SK-N-MC (cell line): Measurements from ENCODE around the gene HEPACAM.

Source experiments
- DNase-seq: peaks from one replicate; pipeline ENCODE4 v3.0.0-alpha.2; 2011; ENCODE audit warnings: low read depth, low spot score
- H3K27ac ChIP-seq: fragments of 200-600 bp; sonication (generic); 2 replicates; pipeline ENCODE4 v1.5.1; 2016; ENCODE audit warnings: mixed run types
- H3K36me3 ChIP-seq: fragments of 200-600 bp; sonication (generic); 2 replicates; pipeline ENCODE4 v1.6.1; 2017; ENCODE audit warnings: antibody characterized with exemption, low read length, mixed read lengths; ENCODE audit not compliant: insufficient read depth
- H3K4me3 ChIP-seq: fragments of 200-600 bp; sonication (generic); 2 replicates; pipeline ENCODE4 v1.5.1; 2016
- H3K9ac ChIP-seq: fragments of 200-600 bp; sonication (generic); 2 replicates; pipeline ENCODE4 v1.8.0; 2017; ENCODE audit warnings: mixed run types, mixed read lengths; ENCODE audit not compliant: insufficient read length
- H3K9me3 ChIP-seq: fragments of 200-600 bp; sonication (generic); 2 replicates; pipeline ENCODE4 v1.6.1; 2017; ENCODE audit warnings: low read depth, mild to moderate bottlenecking, antibody characterized with exemption, low read length, moderate library complexity, mixed read lengths
- EZH2 ChIP-seq: fragments of 200-600 bp; sonication (generic); IDR thresholded peaks from one replicate; pipeline ENCODE4 v1.6.1; 2017; ENCODE audit warnings: antibody characterized with exemption
- FOXP2 ChIP-seq: optimal IDR thresholded peaks from 2 replicates; pipeline ENCODE3; 2011; ENCODE audit warnings: mild to moderate bottlenecking, moderate library complexity; ENCODE audit not compliant: insufficient read depth; ENCODE audit errors: extremely low read length, control extremely low read depth
- POLR2AphosphoS5 ChIP-seq: IDR thresholded peaks from 2 replicates; pipeline ENCODE4 v1.6.1; 2012; ENCODE audit warnings: mild to moderate bottlenecking, low read depth, low read length, borderline replicate concordance

The HEPACAM gene

DNA sequence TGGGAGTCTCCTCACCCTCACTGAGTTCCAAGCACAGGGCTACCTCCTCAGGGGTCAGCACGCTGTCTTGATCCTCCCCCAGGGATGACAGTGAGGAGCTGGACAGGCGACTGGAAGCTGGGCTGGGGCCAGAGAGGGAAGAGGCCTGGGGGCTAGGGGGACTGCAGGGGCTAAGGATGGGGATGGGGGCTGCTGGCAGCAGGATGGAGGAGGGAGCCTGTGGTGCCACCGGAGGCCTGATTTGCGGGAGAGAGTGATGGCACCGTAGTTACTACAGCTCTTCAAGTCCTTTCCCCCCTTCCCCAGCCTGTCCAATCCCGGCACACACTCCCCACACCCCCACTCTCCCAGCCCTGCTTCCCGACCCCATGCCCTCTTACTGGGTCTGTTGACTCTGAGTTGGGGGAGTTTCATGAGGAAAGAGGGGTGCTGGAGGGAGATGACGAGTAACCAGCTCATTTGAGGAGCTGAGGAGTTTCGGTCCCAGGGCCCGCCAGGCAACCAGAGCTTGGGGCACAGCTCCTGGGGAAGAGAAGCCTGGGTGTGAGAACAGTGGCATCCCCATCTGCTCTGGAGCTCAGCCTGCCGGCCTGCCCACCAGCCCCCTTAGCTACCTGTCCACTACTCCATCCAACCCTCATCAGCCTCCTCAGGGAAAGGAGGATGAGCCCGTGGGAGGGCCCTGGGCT is 48.7 kb downstream of the HEPACAM start:
- Histone ChIP-seq H3K9ac (no peak overlapping the region), H3K4me3 (no peak overlapping the region), H3K36me3 (no peaks in the 10 kb centered on the region), H3K27ac (no peak overlapping the region), H3K9me3 (no peaks in the 10 kb centered on the region)
- no peak for DNase-seq
- TF ChIP-seq POLR2AphosphoS5 (no peak), FOXP2 (no peak), EZH2 (no peak)

DNA sequence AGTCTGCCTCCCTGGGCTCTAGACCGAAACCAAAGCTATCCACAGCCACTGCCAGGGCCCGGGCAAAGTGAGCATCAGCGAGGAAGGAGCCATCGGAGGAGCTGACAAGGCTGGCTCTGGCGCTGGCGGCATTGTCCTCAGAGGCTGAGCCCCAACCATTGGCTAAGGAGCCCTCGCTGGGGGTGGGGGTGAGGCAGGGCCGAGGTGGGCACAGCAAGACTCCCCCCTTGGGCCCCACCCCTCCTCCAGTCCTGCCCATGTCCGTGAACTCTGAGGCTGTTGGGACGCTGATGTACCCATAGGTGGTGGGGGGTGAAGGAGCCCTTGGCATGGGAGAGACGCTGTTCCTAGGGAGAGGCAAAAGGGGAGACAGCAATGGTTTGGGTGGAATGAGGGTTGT is 49.4 kb downstream of the HEPACAM start:
- TF ChIP-seq FOXP2 = no peak
- TF ChIP-seq POLR2AphosphoS5 = no peak
- no peak for TF ChIP-seq EZH2
- no peak for DNase-seq
- no peaks in the 10 kb centered on the region for H3K9me3 ChIP-seq
- H3K36me3 ChIP-seq = no peaks in the 10 kb centered on the region
- H3K9ac ChIP-seq = no peak overlapping the region
- no peak overlapping the region for H3K4me3 ChIP-seq
- no peak overlapping the region for H3K27ac ChIP-seq

DNA sequence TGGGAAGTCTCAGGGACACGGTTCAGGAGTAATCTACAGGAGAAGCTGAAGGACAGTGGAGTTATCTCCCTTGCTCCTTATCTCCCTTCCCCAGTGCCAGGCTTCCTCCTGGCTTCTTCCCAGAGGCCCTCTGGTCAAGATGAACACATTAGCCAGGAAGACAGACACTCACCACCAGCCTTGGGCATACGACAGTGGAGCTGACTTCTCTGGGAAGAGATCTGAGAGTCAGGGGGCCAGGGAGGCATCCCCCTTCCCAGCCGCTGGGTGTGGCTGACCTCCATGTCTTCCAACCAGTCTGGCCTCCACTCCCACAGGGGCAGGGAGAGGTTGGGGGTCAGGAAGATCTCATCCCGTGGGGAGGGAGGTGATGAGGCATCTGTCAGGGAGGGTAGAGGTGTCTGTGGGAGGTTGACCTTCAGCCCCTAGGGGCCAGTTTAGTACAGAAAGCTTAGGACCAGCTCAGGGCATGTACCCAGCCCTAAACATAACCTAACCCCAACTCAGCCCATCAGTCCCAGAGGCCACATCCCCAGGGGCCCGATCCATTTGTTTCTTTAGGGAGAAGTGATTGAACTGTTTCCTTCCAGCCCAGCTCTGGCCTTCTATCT is 50.9 kb downstream of the HEPACAM start:
- Histone ChIP-seq H3K36me3 (no peaks in the 10 kb centered on the region), H3K27ac (no peak overlapping the region), H3K9ac (no peak overlapping the region), H3K4me3 (no peak overlapping the region), H3K9me3 (no peaks in the 10 kb centered on the region)
- DNase-seq = no peak
- no peak for TF ChIP-seq EZH2
- no peak for TF ChIP-seq POLR2AphosphoS5
- TF ChIP-seq FOXP2 = no peak

DNA sequence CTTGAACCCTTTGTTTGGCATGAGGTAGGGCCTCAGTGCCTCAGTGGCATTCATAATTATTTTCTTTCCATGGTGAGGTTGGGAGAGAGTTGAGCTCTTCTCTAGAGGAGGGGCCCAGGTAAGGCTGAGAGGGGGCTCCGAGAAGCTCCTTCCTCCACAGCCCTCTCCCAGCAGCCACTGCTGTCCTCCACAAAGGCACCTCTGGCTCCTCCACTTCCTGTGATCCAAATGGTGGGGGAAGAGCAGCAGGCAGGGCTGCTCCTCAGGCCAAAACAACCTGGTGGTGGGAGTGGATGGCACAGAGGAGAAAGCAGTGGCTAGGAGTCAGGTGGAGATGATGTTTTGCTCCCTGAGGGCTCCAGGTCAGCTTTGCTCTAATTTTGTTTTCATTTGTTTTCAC is 51.5 kb downstream of the HEPACAM start:
- Histone ChIP-seq H3K9me3 (no peaks in the 10 kb centered on the region), H3K27ac (no peak overlapping the region), H3K4me3 (no peak overlapping the region), H3K36me3 (no peaks in the 10 kb centered on the region), H3K9ac (no peak overlapping the region)
- no peak for DNase-seq
- TF ChIP-seq EZH2 (no peak), FOXP2 (no peak), POLR2AphosphoS5 (no peak)

DNA sequence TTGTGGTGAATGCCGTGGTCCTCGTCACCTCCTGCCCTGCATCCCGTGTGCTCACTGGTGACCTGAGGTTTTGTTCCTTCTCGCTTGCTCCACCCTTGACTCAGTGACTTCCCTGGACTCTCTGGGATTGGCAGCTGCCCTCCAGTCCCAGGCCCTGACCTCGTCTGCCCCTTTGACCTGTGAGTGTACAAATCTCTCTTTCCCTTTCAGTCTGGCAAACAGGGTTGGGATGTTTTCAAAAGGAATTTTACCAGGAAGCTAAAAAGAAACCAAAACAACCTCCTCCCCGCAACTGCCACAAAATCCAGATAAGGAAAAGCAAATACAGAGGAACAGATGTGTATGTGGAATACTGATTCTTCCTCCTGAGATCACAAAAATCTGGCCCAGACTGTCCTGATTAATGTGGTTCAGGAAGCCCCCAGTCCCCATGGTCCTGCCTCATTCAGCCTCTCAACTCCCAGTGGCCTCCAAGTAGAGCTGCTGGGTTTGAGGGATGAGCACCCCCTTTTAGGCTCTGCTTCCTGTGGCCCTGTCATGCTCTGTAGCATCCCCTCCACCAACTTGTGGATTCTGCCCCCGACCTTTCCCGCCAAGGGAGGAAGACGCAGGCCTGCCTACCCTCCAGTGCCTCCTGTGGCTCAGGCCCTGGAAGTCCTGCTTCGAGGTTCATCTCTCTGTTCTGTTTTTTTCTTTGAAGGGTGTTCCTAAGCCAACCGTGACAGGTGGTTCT is 53.3 kb downstream of the HEPACAM start:
- Histone ChIP-seq H3K27ac (no peak overlapping the region), H3K9ac (no peak overlapping the region), H3K4me3 (no peak overlapping the region), H3K36me3 (no peaks in the 10 kb centered on the region), H3K9me3 (no peaks in the 10 kb centered on the region)
- DNase-seq = no peak
- TF ChIP-seq FOXP2 (no peak), POLR2AphosphoS5 (no peak), EZH2 (no peak)

DNA sequence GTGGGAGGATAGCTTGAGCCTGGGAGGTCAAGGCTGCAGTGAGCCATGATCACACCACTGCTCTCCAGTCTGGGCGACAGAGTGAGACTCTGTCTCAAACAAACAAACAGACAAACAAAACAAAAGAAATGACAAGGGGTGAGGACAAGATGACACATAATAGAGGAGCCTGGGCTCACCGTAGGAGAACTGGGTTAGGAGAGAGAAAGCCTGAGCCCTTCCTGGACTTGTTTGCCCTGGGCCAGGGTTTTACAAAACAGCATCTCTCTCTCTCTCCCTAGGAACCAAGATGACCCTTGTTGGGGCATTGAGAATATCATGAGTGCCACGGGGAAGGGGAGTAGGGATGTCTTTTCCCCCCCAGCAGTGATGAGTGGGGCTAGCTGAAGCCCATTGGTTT is 54.9 kb downstream of the HEPACAM start:
- no peak for DNase-seq
- no peaks in the 10 kb centered on the region for H3K36me3 ChIP-seq
- no peak overlapping the region for H3K9ac ChIP-seq
- no peaks in the 10 kb centered on the region for H3K9me3 ChIP-seq
- H3K4me3 ChIP-seq = no peak overlapping the region
- H3K27ac ChIP-seq = no peak overlapping the region
- no peak for TF ChIP-seq FOXP2
- TF ChIP-seq POLR2AphosphoS5 = no peak
- TF ChIP-seq EZH2 = no peak

DNA sequence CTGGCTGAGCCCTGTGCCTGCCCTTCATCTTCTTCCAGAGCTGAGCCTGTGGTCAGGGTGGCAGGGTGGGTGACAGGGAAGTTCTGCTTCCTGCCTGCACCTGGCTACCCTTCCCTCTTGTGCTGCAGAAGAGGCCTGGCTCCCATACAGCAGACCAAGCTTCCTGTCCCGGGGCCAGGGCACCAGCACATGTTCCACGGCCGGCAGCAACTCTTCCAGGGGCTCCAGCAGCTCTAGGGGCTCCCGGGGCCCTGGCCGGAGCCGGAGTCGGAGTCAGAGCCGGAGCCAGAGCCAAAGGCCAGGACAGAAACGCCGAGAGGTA is 55.6 kb downstream of the HEPACAM start:
- H3K4me3 ChIP-seq = no peak overlapping the region
- no peaks in the 10 kb centered on the region for H3K9me3 ChIP-seq
- TF ChIP-seq POLR2AphosphoS5 = no peak
- no peak for TF ChIP-seq EZH2
- TF ChIP-seq FOXP2 = no peak
- no peak overlapping the region for H3K27ac ChIP-seq
- H3K36me3 ChIP-seq = no peaks in the 10 kb centered on the region
- no peak overlapping the region for H3K9ac ChIP-seq
- DNase-seq = no peak

DNA sequence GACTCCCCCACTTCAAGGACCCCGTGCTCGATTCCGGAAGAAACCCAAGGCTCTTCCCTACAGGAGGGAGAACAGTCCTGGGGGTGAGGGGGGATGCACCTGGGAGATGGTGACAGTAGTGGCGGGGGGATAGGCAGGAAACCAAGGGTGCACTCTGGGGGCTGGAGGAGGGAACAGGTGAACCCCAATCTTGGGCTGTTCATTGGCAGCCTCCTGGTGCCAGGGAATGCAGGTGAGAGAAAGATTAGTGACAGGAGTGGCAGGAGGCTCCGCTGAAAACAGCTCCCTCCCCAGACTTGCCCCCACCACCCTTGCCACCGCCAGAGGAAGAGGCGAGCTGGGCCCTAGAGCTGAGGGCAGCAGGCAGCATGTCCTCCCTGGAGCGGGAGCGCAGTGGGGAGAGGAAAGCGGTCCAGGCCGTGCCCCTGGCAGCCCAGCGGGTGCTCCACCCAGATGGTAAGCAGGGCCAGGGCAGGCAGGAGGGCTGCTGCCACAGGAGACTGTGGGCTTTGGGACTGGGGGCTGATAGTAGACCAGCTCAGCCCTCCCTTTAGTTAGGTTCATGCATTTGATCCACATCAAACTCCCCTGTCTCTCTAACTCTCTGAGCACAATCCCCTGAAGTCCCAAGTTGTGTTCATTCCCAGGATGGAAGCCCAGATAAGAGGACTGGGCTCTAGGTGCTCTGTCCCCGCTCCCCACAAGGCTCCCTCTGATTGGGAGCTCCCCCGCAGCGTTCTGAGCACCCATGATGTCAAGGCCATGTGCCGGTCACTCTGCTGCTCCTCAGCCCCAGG is 56.2 kb downstream of the HEPACAM start:
- H3K27ac ChIP-seq = no peak overlapping the region
- no peaks in the 10 kb centered on the region for H3K36me3 ChIP-seq
- no peak for DNase-seq
- no peak overlapping the region for H3K9ac ChIP-seq
- TF ChIP-seq EZH2 (no peak), FOXP2 (no peak), POLR2AphosphoS5 (no peak)
- no peaks in the 10 kb centered on the region for H3K9me3 ChIP-seq
- no peak overlapping the region for H3K4me3 ChIP-seq
